ENCODE data around the gene MOSPD2.

- TF ChIP-seq MAX (IDR thresholded peaks at IDR 0.05) (no peak), CEBPB (IDR thresholded peaks at IDR 0.05) (no peak), TAF1 (IDR thresholded peaks at IDR 0.05; ENCODE audit: low read depth) (no peak)
These were observed 8.6 kb upstream of the MOSPD2 start for GRCh38 chrX:14864631-14865030.

All from Ishikawa (cell line).